NT2/D1 (cell line): ENCODE data around the gene NUDT5.

ENCODE experiments used
- DNase-seq: peaks from one replicate; pipeline ENCODE4 v3.0.0-alpha.2; 2011; ENCODE audit warnings: low read depth, low spot score
- H3K27me3 ChIP-seq: 2 replicates; pipeline ENCODE4 v1.6.0; 2011; ENCODE audit warnings: mild to moderate bottlenecking; ENCODE audit not compliant: insufficient read length, insufficient read depth
- H3K36me3 ChIP-seq: 2 replicates; pipeline ENCODE4 v1.6.1; 2011; ENCODE audit warnings: mild to moderate bottlenecking, low read length, mixed read lengths; ENCODE audit not compliant: insufficient read depth, insufficient read length
- H3K4me1 ChIP-seq: 2 replicates; pipeline ENCODE4 v1.5.1; 2011; ENCODE audit not compliant: insufficient read depth, insufficient read length
- H3K4me3 ChIP-seq: 2 replicates; pipeline ENCODE4 v1.5.1; 2011; ENCODE audit warnings: low read depth; ENCODE audit not compliant: insufficient read length
- H3K9ac ChIP-seq: 2 replicates; pipeline ENCODE4 v1.6.0; 2011; ENCODE audit warnings: low read depth; ENCODE audit not compliant: insufficient read length
- H3K9me3 ChIP-seq: 2 replicates; pipeline ENCODE4 v1.5.1; 2011; ENCODE audit warnings: mild to moderate bottlenecking, low read length; ENCODE audit not compliant: insufficient read depth
- SUZ12 ChIP-seq: IDR thresholded peaks from 2 replicates; pipeline ENCODE4 v1.6.1; 2011; ENCODE audit not compliant: insufficient read length, insufficient read depth; ENCODE audit errors: extremely low read depth
- YY1 ChIP-seq: IDR thresholded peaks from 2 replicates; pipeline ENCODE4 v1.6.1; 2011; ENCODE audit not compliant: insufficient read length, insufficient read depth
- ZNF274 ChIP-seq: IDR thresholded peaks from 2 replicates; pipeline ENCODE4 v1.6.1; 2011; ENCODE audit warnings: mild to moderate bottlenecking, low read depth, low read length

The NUDT5 gene

GRCh38 chr10:12213621-12214020, 17.9 kb upstream of the NUDT5 start:
- Histone ChIP-seq H3K4me1 (no peaks in the 10 kb centered on the region), H3K27me3 (no peaks in the 10 kb centered on the region), H3K36me3 (peaks cover 84% of the 10 kb centered on the region), H3K4me3 (no peak overlapping the region), H3K9me3 (no peaks in the 10 kb centered on the region), H3K9ac (no peak overlapping the region)
- TF ChIP-seq YY1 (no peak), SUZ12 (no peak), ZNF274 (no peak)
- DNase-seq: no peak

DNA sequence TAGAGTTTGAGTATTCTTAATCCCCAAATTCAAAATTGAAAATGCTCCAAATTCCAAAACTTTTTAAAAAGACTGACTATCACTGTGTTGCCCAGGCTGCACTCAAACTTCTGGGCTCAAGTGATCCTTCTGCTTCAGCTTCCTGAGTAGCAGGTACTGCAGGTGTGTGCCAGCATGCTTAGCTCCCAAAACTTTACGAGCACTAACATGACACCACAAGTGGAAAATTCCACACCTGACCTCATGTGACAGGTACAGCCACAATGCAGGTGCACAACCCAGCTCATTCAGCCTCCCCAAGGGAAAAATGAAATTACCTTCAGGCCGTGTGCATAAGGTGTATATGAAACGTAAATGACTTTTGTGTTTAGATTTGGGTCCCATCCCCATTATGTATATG, 16.8 kb upstream of the NUDT5 start:
- Histone ChIP-seq H3K4me1 (no peaks in the 10 kb centered on the region), H3K27me3 (no peaks in the 10 kb centered on the region), H3K9ac (no peak overlapping the region), H3K36me3 (peaks cover 85% of the 10 kb centered on the region), H3K4me3 (no peak overlapping the region), H3K9me3 (no peaks in the 10 kb centered on the region)
- DNase-seq: no peak
- TF ChIP-seq YY1 (no peak), SUZ12 (no peak), ZNF274 (no peak)

GRCh38 chr10:12208460-12208859, 12.8 kb upstream of the NUDT5 start:
- H3K9ac ChIP-seq: no peak overlapping the region
- peaks cover 82% of the 10 kb centered on the region for H3K36me3 ChIP-seq
- no peaks in the 10 kb centered on the region for H3K27me3 ChIP-seq
- H3K4me1 ChIP-seq: no peaks in the 10 kb centered on the region
- TF ChIP-seq SUZ12 (no peak), ZNF274 (no peak), YY1 (no peak)
- no peaks in the 10 kb centered on the region for H3K9me3 ChIP-seq
- no peak overlapping the region for H3K4me3 ChIP-seq
- DNase-seq: no peak

DNA sequence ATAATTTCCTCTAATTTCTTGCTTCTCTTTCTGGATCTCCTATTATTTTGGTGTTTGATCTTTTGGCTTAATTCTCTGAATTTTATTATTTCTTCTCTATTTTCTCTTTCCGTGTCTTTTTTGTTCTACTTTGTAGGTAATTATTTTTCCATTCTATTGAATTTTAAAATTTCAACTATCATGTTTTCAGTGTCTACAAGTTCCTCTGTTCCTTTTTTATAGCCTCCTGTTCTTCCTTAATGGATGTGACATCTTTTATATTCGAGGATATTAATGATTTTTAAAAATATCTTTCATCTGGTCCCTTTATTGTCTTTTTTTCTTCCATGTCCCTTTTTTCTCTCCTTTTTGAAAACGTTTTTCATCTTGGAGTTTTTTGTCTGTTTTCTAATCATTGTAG, 11.4 kb upstream of the NUDT5 start:
- TF ChIP-seq YY1: no peak
- TF ChIP-seq SUZ12: no peak
- TF ChIP-seq ZNF274: no peak
- H3K27me3 ChIP-seq: no peaks in the 10 kb centered on the region
- H3K9ac ChIP-seq: no peak overlapping the region
- H3K4me1 ChIP-seq: no peaks in the 10 kb centered on the region
- no peak for DNase-seq
- H3K4me3 ChIP-seq: no peak overlapping the region
- H3K36me3 ChIP-seq: peaks cover 82% of the 10 kb centered on the region
- no peaks in the 10 kb centered on the region for H3K9me3 ChIP-seq

DNA sequence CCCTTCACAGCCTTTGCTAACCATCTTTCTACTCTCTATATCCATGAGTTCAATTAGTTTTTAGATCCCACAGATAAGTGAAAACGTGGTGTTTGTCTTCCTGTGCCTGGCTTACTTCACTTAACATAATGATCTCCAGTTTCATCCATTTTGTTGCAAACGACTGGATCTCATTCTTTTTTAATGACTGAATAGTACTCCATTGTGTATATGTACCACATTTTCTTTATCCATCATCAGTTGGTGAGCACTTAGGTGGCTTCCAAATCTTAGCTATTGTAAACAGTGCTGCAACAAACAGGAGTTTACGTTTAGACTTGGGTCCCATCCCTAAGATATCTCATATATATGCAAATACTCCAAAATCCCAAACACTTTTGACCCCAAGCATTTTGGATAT, 9.4 kb upstream of the NUDT5 start:
- peaks cover 79% of the 10 kb centered on the region for H3K36me3 ChIP-seq

GRCh38 chr10:12202226-12202625, 6.5 kb upstream of the NUDT5 start:
- Histone ChIP-seq H3K4me3 (no peak overlapping the region), H3K36me3 (peaks cover 63% of the 10 kb centered on the region), H3K9ac (no peak overlapping the region), H3K4me1 (no peaks in the 10 kb centered on the region), H3K9me3 (no peaks in the 10 kb centered on the region), H3K27me3 (no peaks in the 10 kb centered on the region)
- no peak for DNase-seq
- TF ChIP-seq SUZ12 (no peak), YY1 (no peak), ZNF274 (no peak)

More for the DNA sequence above, 9.4 kb upstream of the NUDT5 start:
- TF ChIP-seq SUZ12 (no peak), ZNF274 (no peak), YY1 (no peak)
- Histone ChIP-seq H3K9me3 (no peaks in the 10 kb centered on the region), H3K4me3 (no peak overlapping the region), H3K9ac (no peak overlapping the region), H3K4me1 (no peaks in the 10 kb centered on the region), H3K27me3 (no peaks in the 10 kb centered on the region)
- DNase-seq: no peak

GRCh38 chr10:12201543-12201942, 5.9 kb upstream of the NUDT5 start:
- H3K4me1 ChIP-seq: no peaks in the 10 kb centered on the region
- peaks cover 60% of the 10 kb centered on the region for H3K36me3 ChIP-seq
- H3K9ac ChIP-seq: no peak overlapping the region
- H3K4me3 ChIP-seq: no peak overlapping the region
- DNase-seq: no peak
- no peaks in the 10 kb centered on the region for H3K27me3 ChIP-seq
- no peak for TF ChIP-seq YY1
- no peak for TF ChIP-seq SUZ12
- no peak for TF ChIP-seq ZNF274
- no peaks in the 10 kb centered on the region for H3K9me3 ChIP-seq

- Histone ChIP-seq H3K4me3 (no peak overlapping the region), H3K9me3 (no peaks in the 10 kb centered on the region), H3K4me1 (no peaks in the 10 kb centered on the region), H3K9ac (no peak overlapping the region), H3K27me3 (no peaks in the 10 kb centered on the region), H3K36me3 (peaks cover 57% of the 10 kb centered on the region)
- no peak for DNase-seq
- TF ChIP-seq SUZ12 (no peak), YY1 (no peak), ZNF274 (no peak)
These were observed 5.2 kb upstream of the NUDT5 start for GRCh38 chr10:12200850-12201249.
